Renal pelvis (tissue), 4 donors: Measurements from ENCODE around the gene KAT2A. TPM values are rescaled to one million over a fixed set of nuclear protein-coding genes. Genes with fewer than 3 reads are reported as not detected.

Experiments
- DNase-seq: peaks from one replicate; pipeline ENCODE4 v3.0.0-alpha.2; 2013
- polyA plus RNA-seq, 3 donors: library from polyadenylated mRNA; unstranded; fragments of 120-200 nt; gene quantifications; one replicate each; pipeline ENCODE4 v1.2.1, GENCODE V29; 2013; ENCODE audit not compliant: insufficient read length in 3 of 3

KAT2A gene
- polyA plus RNA-seq, 3 donors = 64.7 to 73.3 (median 71.1) TPM

DNA sequence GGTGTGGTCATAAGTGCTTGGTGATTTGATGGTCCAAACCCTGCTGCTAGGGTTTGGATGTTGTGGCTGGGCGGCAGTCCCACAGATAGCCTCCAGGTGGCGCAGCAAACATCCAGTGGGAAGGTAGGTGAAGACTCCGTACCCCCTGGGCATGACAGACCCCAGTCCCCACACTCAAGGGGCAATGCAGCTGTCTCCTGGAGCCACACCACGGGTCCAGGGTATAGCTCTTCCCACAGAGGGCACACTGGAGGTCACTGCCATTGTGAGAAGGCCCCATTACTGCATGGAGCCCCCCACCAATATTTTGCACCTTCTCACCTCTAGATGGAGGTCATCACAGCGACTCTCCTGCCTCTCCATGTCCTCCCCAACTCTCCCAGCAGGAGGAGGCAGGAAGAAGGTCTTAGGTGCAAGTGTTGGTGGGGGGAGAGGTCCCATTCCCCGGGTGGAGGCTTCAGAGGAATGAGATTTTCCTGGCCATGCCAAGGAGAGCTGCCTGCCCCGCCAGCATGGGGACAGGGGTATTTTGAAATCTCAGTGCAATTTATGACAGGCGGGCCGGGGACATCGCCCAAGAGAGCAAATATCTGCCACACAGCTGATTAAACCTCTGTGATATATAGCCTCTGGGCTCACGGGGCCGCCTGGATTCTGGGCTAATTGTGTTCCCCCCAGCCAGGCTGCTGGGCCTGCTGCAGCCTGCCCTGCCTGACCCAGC is 53.6 kb downstream of the KAT2A start:
- peak; percentile 54 for DNase-seq

DNA sequence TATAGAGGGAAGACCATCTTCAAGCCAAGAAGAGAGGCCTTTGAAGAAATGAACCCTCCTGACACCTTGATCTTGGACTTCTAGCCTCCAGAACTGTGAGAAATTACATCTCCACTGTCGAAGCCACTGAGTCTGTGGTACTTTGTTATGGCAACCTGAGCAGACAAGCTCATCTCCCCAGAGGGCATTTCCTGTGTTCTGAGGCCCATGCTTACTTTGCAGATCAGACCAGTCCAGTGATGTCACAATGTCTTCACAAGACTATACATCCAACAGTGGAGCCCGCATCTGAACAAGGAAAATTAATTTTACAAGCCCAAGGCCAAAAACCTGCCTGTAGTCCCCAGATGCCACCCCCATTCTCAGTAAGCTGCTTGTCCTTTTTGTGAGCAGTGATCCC is 56.0 kb downstream of the KAT2A start:
- DNase-seq = no peak

Other genes starting within 250 kb of the KAT2A start
- 10 to 100 TPM; 89.5 to 92.9 (median 90.9) TPM for gene ACLY, start 202.4 kb downstream of the KAT2A start, polyA plus RNA-seq
- gene ODAD4, start 190.8 kb downstream of the KAT2A start, polyA plus RNA-seq = 1 to 10 TPM; 5.9 to 8.6 (median 7.6) TPM
- 10 to 100 TPM; 68.3 to 81.0 (median 77.0) TPM for gene CNP, start 154.6 kb downstream of the KAT2A start, polyA plus RNA-seq
- 100 to 1,000 TPM; 140 to 165 (median 150) TPM for gene DNAJC7, start 103.9 kb downstream of the KAT2A start, polyA plus RNA-seq
- gene NKIRAS2, start 101.3 kb downstream of the KAT2A start, polyA plus RNA-seq = 10 to 100 TPM; 54.6 to 58.4 (median 57.2) TPM
- gene C17orf113, start 70.8 kb downstream of the KAT2A start, polyA plus RNA-seq = 1 to 10 TPM; 3.8 to 6.2 (median 5.5) TPM
- 1 to 10 TPM; 6.3 to 9.0 (median 6.9) TPM for gene ZNF385C, start 22.9 kb downstream of the KAT2A start, polyA plus RNA-seq
- gene DHX58, start 8.7 kb downstream of the KAT2A start, polyA plus RNA-seq = 10 to 100 TPM in 1 of 3 donors, 1 to 10 TPM in 2; 8.6 to 11.2 (median 9.3) TPM
- gene HSPB9, start 1.4 kb upstream of the KAT2A start, polyA plus RNA-seq = under 1 TPM; 0.30 to 0.50 (median 0.49) TPM
- gene RAB5C, start 33.6 kb upstream of the KAT2A start, polyA plus RNA-seq = 100 to 1,000 TPM; 141 to 155 (median 153) TPM
- under 1 TPM; 0.04 to 0.10 (median 0.04) TPM for gene KCNH4, start 59.8 kb upstream of the KAT2A start, polyA plus RNA-seq
- gene HCRT, start 64.1 kb upstream of the KAT2A start, polyA plus RNA-seq = not detected
- gene GHDC, start 73.1 kb upstream of the KAT2A start, polyA plus RNA-seq = 10 to 100 TPM; 18.4 to 21.9 (median 19.3) TPM
- gene STAT5B, start 155.0 kb upstream of the KAT2A start, polyA plus RNA-seq = 10 to 100 TPM; 37.5 to 52.7 (median 49.5) TPM
- 1 to 10 TPM; 4.9 to 7.6 (median 6.0) TPM for gene STAT5A, start 167.1 kb upstream of the KAT2A start, polyA plus RNA-seq